ENCODE measurements around the gene KRTAP29-1. TPM values are rescaled to one million over a fixed set of nuclear protein-coding genes. Genes with fewer than 3 reads are reported as not detected.

Gene KRTAP29-1
- total RNA-seq, 1 donor from 2014 or later, result not detected

DNA sequence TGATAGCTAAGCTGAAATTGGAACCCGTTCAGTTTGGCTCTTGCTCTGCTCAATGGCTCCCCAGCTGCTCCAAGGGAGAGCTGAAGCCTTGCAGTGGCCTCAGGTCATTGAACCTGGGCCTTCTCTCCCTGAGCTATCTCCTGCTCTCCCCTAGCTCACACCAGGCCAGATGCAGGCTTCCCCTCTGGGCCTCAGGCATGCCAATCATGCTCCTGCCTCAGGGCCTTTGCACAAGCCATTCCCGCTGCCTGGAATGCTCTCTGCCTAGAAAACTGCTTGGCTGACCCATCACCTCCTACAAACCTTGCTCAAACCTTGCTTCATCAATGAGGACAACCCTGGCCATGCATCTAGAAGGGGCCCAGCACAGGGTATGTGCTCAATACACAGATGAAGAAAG lies 29.6 kb upstream of the KRTAP29-1 start:
- Mint-ChIP-seq H3K36me3 (ENCODE audit: insufficient read depth) (no peaks in the 10 kb centered on the region), H3K27me3 (no peaks in the 10 kb centered on the region), H3K9me3 (ENCODE audit: low read depth) (no peaks in the 10 kb centered on the region), H3K4me1 (ENCODE audit: low read depth) (no peaks in the 10 kb centered on the region), H3K4me3 (ENCODE audit: low read depth) (no peak overlapping the region), H3K27ac (no peak overlapping the region)
- TF ChIP-seq, protein P1, sequence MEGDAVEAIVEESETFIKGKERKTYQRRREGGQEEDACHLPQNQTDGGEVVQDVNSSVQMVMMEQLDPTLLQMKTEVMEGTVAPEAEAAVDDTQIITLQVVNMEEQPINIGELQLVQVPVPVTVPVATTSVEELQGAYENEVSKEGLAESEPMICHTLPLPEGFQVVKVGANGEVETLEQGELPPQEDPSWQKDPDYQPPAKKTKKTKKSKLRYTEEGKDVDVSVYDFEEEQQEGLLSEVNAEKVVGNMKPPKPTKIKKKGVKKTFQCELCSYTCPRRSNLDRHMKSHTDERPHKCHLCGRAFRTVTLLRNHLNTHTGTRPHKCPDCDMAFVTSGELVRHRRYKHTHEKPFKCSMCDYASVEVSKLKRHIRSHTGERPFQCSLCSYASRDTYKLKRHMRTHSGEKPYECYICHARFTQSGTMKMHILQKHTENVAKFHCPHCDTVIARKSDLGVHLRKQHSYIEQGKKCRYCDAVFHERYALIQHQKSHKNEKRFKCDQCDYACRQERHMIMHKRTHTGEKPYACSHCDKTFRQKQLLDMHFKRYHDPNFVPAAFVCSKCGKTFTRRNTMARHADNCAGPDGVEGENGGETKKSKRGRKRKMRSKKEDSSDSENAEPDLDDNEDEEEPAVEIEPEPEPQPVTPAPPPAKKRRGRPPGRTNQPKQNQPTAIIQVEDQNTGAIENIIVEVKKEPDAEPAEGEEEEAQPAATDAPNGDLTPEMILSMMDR (IDR thresholded peaks at IDR 0.05; ENCODE audit: unreplicated experiment), result no peak
- no peak for DNase-seq (ENCODE audit: low spot score, unreplicated experiment)

DNA sequence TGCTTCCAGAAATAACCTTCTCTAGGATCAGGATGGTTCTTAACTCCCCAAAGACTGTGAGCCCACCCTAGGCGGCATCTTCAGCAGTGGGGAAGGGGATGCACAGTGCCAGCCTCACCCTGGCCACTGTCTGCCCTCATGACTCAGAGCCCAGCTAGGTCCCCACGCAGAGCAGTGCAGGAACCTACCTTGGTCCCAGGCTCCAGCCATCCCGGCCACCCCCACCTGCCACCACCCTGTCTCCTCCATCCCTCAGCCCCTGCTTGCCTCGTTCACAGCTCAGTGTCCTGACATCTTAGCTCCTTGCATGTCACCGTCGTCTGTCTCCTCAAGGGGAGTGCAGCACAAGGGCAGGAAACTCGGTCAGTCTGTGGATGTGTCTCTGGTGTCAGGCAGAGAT lies 29.0 kb upstream of the KRTAP29-1 start:
- H3K36me3 Mint-ChIP-seq (ENCODE audit: insufficient read depth), result no peaks in the 10 kb centered on the region
- H3K4me3 Mint-ChIP-seq (ENCODE audit: low read depth), result no peak overlapping the region
- no peak for DNase-seq (ENCODE audit: low spot score, unreplicated experiment)
- H3K27me3 Mint-ChIP-seq, result no peaks in the 10 kb centered on the region
- no peaks in the 10 kb centered on the region for H3K4me1 Mint-ChIP-seq (ENCODE audit: low read depth)
- H3K9me3 Mint-ChIP-seq (ENCODE audit: low read depth), result no peaks in the 10 kb centered on the region
- TF ChIP-seq, protein P1 (IDR thresholded peaks at IDR 0.05; ENCODE audit: unreplicated experiment), result no peak
- no peak overlapping the region for H3K27ac Mint-ChIP-seq

DNA sequence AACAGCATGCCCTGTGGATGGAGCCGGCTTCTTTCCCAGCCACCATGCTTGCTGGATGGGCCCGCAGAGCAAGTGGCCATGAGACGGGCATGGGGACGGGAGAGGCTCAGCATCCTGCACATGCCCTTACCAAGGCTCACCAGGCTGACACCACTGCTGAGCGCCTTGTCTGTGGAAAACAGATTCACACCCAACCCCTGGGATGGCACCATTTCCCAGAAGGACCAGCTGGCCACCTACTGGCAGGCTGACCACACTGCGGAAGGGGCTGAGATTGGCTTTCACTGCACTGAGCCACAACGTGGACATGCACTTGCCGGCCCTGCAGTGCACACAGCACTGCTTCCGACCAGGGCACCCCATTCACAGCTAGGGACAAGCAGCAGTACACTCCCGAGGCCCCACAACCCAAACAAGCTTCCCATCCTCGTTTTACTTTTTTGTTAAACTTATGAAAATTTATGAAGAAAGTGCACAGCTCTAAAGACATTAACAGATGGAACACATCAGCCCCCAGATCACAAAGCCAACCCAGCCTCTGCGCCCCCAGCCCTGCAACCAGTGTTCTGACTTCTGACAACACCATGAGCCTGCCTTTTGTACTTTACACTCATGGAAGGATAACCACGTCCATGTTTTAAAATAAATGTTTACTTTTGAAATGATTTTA lies 26.8 kb upstream of the KRTAP29-1 start:
- peak; percentile 43 for DNase-seq (ENCODE audit: low spot score, unreplicated experiment)
- TF ChIP-seq, protein P1 (IDR thresholded peaks at IDR 0.05; ENCODE audit: unreplicated experiment), result peak; percentile 77
- Mint-ChIP-seq H3K9me3 (ENCODE audit: low read depth) (no peaks in the 10 kb centered on the region), H3K36me3 (ENCODE audit: insufficient read depth) (no peaks in the 10 kb centered on the region), H3K27ac (no peak overlapping the region), H3K4me3 (ENCODE audit: low read depth) (no peak overlapping the region), H3K4me1 (ENCODE audit: low read depth) (no peaks in the 10 kb centered on the region), H3K27me3 (no peaks in the 10 kb centered on the region)

DNA sequence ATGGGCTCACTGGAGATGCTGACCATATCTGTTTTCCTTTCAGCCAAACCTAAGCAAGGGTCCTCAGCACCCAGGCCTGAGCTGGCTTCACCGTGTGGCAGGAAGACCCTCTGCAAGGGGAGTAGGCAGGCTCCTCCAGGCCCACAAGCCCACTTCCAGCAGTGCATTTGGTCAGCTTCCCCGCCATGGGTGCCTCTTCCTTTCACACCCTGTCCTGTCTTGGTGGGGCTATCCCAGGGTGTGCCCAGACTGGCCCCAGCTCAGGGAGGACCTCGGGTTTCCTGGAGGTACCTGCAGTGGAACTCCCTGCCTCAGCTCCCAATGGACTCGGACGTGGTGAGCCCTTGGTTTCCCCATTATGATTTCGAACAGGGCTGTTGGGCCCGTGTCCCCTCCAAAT lies 25.6 kb upstream of the KRTAP29-1 start:
- no peaks in the 10 kb centered on the region for H3K9me3 Mint-ChIP-seq (ENCODE audit: low read depth)
- H3K27ac Mint-ChIP-seq, result no peak overlapping the region
- TF ChIP-seq, protein P1 (IDR thresholded peaks at IDR 0.05; ENCODE audit: unreplicated experiment), result no peak
- DNase-seq (ENCODE audit: low spot score, unreplicated experiment), result no peak
- peaks cover 5% of the 10 kb centered on the region for H3K27me3 Mint-ChIP-seq
- H3K36me3 Mint-ChIP-seq (ENCODE audit: insufficient read depth), result no peaks in the 10 kb centered on the region
- no peaks in the 10 kb centered on the region for H3K4me1 Mint-ChIP-seq (ENCODE audit: low read depth)
- no peak overlapping the region for H3K4me3 Mint-ChIP-seq (ENCODE audit: low read depth)

DNA sequence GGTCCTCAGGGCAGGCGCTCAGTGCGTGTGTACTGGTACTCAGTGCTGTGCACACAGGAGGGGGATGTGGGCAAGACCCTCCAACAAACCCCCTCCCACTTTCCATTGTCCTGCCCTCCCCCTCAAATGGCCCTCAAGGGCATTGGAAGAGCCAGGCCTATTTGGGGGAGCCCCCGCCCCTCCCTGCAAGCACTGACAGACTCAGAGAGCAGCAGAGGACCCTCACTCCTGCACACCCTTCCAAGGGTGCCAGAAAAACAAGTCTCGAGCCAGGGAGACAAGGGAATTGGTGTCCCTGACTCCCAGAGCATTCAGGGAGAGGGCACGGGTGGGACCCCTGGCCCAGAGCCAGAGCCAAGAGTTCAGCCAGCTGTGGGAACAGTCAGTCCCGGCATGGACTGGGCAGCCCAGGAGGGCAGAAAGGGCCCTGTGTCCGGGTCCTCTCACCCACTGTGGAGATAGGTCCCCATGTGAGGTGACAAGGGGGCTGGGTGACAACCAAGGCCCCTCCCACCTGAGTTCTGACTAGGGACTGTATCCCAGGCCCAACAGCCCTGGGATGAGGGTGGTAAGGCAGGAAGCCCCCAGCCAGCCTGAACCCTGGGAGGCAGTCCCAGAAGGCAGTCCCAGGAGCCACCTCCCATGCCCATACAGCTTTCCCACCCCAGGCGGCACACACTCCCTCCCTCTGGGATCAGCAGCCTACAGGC lies 24.9 kb upstream of the KRTAP29-1 start:
- Mint-ChIP-seq H3K4me1 (ENCODE audit: low read depth) (no peaks in the 10 kb centered on the region), H3K9me3 (ENCODE audit: low read depth) (no peaks in the 10 kb centered on the region), H3K27ac (peak overlapping the region; percentile 77), H3K27me3 (peaks cover 5% of the 10 kb centered on the region), H3K4me3 (ENCODE audit: low read depth) (no peak overlapping the region), H3K36me3 (ENCODE audit: insufficient read depth) (no peaks in the 10 kb centered on the region)
- no peak for DNase-seq (ENCODE audit: low spot score, unreplicated experiment)
- TF ChIP-seq, protein P1 (IDR thresholded peaks at IDR 0.05; ENCODE audit: unreplicated experiment), result no peak
